ENCODE results near the gene MBP.

The MBP gene

DNA sequence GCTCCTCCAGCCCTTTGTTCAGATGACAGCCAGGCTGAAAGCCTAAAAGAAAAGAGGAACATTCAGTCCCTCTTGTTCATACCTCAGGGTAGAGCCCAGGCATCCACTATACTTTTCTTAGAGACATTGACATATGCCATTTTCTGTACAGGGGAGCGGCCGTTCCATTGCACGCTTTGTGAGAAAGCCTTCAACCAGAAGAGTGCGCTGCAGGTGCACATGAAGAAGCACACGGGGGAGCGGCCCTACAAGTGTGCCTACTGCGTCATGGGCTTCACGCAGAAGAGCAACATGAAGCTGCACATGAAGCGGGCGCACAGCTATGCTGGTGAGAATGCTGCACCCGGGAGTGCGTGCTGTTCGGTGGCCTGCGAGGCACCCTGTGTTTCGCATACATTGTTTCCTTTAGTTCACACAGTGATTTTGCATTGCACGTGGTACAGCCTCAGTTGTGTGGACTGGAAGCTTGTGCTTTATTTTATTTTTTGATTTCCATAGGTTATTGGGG, 172.0 kb downstream of the MBP start:
- POLR2A ChIA-PET, result no interaction called here
- H3K27ac ChIP-seq (ENCODE audit: insufficient read depth in 1 of 2, low read depth in 1 of 2, low read length in 2 of 2, poor library complexity in 1 of 2, severe bottlenecking in 2 of 2), result no peak overlapping the region
- no peak for DNase-seq
- H3K4me1 ChIP-seq (ENCODE audit: control extremely low read depth in 1 of 4, control insufficient read depth in 4 of 4, insufficient read depth in 4 of 4, low read length in 3 of 4), result no peaks in the 10 kb centered on the region
- H3K36me3 ChIP-seq (ENCODE audit: control insufficient read depth in 4 of 4, insufficient read depth in 4 of 4, low read length in 3 of 4), result peaks cover 6 to 54% (median 38%) of the 10 kb centered on the region in 4 experiments
- no peaks in the 10 kb centered on the region for H3K9me3 ChIP-seq (ENCODE audit: control extremely low read depth in 1 of 5, control insufficient read depth in 4 of 5, insufficient read depth in 2 of 5, low read depth in 1 of 5, low read length in 4 of 5)
- no peak overlapping the region for H3K4me3 ChIP-seq (ENCODE audit: control insufficient read depth in 1 of 7, extremely low read depth in 1 of 7, insufficient read depth in 4 of 7, low read depth in 2 of 7, low read length in 6 of 7)
- WGBS (ENCODE audit: insufficient coverage), result 97% methylated on average over 16 of the region's 16 CpGs
- CTCF ChIA-PET, result no interaction called here
- H3K27me3 ChIP-seq (replicated peaks in 2 of 5; ENCODE audit: control insufficient read depth in 4 of 5, insufficient read depth in 5 of 5, low read length in 4 of 5), result no peaks in the 10 kb centered on the region

DNA sequence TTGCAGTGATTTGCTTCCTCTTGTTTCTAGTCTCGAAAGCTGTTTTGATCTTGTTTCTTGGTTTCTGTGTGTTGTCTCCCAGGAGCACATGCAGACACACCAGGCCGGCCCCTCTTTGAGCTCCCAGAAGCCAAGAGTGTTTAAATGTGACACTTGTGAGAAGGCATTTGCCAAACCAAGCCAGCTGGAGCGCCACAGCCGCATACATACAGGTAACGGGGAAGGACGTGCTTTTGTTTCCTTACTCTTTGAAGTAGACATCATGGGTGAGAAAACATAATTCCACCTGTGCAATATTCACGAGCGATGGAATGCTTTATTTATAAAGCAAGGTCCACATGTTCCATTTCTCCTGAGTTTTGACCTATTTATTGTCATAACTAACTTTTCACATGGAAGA, 173.0 kb downstream of the MBP start:
- no peak overlapping the region for H3K27ac ChIP-seq (ENCODE audit: insufficient read depth in 1 of 2, low read depth in 1 of 2, low read length in 2 of 2, poor library complexity in 1 of 2, severe bottlenecking in 2 of 2)
- peaks cover 7 to 56% (median 40%) of the 10 kb centered on the region in 4 experiments for H3K36me3 ChIP-seq (ENCODE audit: control insufficient read depth in 4 of 4, insufficient read depth in 4 of 4, low read length in 3 of 4)
- ChIA-PET POLR2A (no interaction called here), CTCF (interaction anchor here (1.5 to 3.1 kb wide), 2 partner anchors 19 to 24 kb away, joined by 5 to 18 read pairs; no protein-coding TSS in a partner anchor)
- no peak for DNase-seq
- no peaks in the 10 kb centered on the region for H3K9me3 ChIP-seq (ENCODE audit: control extremely low read depth in 1 of 5, control insufficient read depth in 4 of 5, insufficient read depth in 2 of 5, low read depth in 1 of 5, low read length in 4 of 5)
- H3K4me3 ChIP-seq (ENCODE audit: control insufficient read depth in 1 of 7, extremely low read depth in 1 of 7, insufficient read depth in 4 of 7, low read depth in 2 of 7, low read length in 6 of 7), result no peak overlapping the region
- H3K4me1 ChIP-seq (ENCODE audit: control extremely low read depth in 1 of 4, control insufficient read depth in 4 of 4, insufficient read depth in 4 of 4, low read length in 3 of 4), result no peaks in the 10 kb centered on the region
- 95% methylated on average over 8 of the region's 8 CpGs for WGBS (ENCODE audit: insufficient coverage)
- H3K27me3 ChIP-seq (replicated peaks in 2 of 5; ENCODE audit: control insufficient read depth in 4 of 5, insufficient read depth in 5 of 5, low read length in 4 of 5), result no peaks in the 10 kb centered on the region

DNA sequence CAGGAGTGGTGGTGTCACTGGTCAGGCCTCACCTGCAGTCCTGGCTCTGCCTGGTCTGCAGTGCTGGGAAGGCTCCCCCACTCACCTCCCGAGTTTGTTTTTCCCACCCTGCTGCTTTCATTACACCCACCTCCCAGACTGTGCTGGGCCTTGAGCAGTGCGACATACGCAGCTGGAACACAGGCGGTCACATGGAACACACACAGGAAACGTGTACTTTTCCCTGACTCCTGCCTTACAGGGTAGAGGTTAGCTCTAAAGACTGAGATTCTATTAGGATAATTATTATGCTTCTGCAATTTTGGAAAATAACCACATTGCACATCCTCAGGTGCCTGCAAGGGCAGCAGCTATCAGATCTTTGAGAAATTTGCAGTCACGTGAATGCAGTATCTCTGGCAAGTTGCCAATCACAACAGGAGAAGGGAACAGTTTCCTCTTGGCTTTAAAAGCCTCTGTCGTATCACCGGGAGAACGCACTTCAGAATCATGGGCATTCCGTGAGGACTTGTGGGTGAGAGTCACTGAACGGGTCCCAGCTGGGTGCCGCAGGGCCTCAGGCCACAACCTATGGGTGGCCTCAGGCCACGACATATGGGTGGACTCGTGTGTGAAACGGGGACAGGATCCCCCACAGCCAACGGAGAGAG, 173.8 kb downstream of the MBP start:
- ChIA-PET CTCF (interaction anchor here (1.0 to 3.1 kb wide), 3 partner anchors 18 to 37 kb away, joined by 3 to 18 read pairs (median 5); no protein-coding TSS in a partner anchor), POLR2A (no interaction called here)
- Histone ChIP-seq H3K4me1 (ENCODE audit: control extremely low read depth in 1 of 4, control insufficient read depth in 4 of 4, insufficient read depth in 4 of 4, low read length in 3 of 4) (no peaks in the 10 kb centered on the region), H3K9me3 (ENCODE audit: control extremely low read depth in 1 of 5, control insufficient read depth in 4 of 5, insufficient read depth in 2 of 5, low read depth in 1 of 5, low read length in 4 of 5) (no peaks in the 10 kb centered on the region), H3K36me3 (ENCODE audit: control insufficient read depth in 4 of 4, insufficient read depth in 4 of 4, low read length in 3 of 4) (peaks cover 7 to 56% (median 40%) of the 10 kb centered on the region in 4 experiments), H3K4me3 (ENCODE audit: control insufficient read depth in 1 of 7, extremely low read depth in 1 of 7, insufficient read depth in 4 of 7, low read depth in 2 of 7, low read length in 6 of 7) (no peak overlapping the region), H3K27me3 (replicated peaks in 2 of 5; ENCODE audit: control insufficient read depth in 4 of 5, insufficient read depth in 5 of 5, low read length in 4 of 5) (no peaks in the 10 kb centered on the region), H3K27ac (ENCODE audit: insufficient read depth in 1 of 2, low read depth in 1 of 2, low read length in 2 of 2, poor library complexity in 1 of 2, severe bottlenecking in 2 of 2) (no peak overlapping the region)
- no peak for DNase-seq
- WGBS (ENCODE audit: insufficient coverage), result 85% methylated on average over 13 of the region's 16 CpGs

DNA sequence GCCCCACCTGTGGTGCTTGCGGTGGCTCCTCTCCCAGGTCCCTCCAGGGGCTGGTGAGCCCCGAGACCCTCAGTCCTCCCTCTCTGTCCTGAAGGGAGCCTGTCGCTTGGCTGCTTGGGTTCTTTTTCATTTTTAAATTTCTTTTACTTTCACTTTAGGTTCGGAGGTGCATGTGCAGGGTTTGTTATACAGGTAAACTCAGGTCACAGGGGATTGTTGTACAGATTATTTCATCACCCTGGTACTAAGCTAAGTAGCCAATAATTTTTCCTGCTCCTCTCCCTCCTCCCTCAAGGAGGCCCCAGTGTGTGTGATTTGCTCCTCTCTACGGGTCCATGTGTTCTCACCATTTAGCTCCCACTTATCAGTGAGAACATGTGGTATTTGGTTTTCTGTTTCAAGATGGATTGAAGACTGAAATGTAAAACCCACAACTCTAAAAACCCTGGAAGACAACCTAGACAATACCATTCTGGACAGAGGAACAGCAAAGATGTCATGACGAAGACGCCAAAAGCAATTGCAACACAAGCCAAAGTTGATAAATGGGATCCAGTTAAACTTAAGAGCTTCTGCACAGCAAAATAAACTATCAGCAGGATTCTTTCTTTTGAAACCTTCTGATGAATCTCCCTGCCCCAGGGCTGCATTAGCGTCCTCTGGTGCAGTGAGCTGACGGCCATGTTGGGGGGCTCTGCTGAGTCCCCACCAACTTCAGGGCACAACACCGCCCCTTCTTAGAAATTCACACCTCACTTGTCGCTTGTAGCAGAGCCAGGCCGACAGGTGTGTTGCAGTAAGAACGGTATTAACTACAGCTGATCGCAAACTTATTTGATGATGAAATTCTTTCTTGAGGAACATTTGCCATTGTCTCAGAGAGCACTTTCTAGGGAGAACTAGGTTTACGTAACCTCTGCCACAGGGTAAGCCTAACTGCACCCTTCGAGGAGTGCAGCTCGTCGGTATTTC, 174.9 kb downstream of the MBP start:
- no peaks in the 10 kb centered on the region for H3K4me1 ChIP-seq (ENCODE audit: control extremely low read depth in 1 of 4, control insufficient read depth in 4 of 4, insufficient read depth in 4 of 4, low read length in 3 of 4)
- no peak overlapping the region for H3K27ac ChIP-seq (ENCODE audit: insufficient read depth in 1 of 2, low read depth in 1 of 2, low read length in 2 of 2, poor library complexity in 1 of 2, severe bottlenecking in 2 of 2)
- H3K36me3 ChIP-seq (ENCODE audit: control insufficient read depth in 4 of 4, insufficient read depth in 4 of 4, low read length in 3 of 4), result peaks cover 9 to 67% (median 47%) of the 10 kb centered on the region in 4 experiments
- no peak overlapping the region for H3K4me3 ChIP-seq (ENCODE audit: control insufficient read depth in 1 of 7, extremely low read depth in 1 of 7, insufficient read depth in 4 of 7, low read depth in 2 of 7, low read length in 6 of 7)
- WGBS (ENCODE audit: insufficient coverage), result 97% methylated on average over 12 of the region's 18 CpGs
- no peaks in the 10 kb centered on the region for H3K9me3 ChIP-seq (ENCODE audit: control extremely low read depth in 1 of 5, control insufficient read depth in 4 of 5, insufficient read depth in 2 of 5, low read depth in 1 of 5, low read length in 4 of 5)
- POLR2A ChIA-PET, result no interaction called here
- no peak for DNase-seq
- CTCF ChIA-PET, result interaction anchor here (0.5 to 3.1 kb wide), 3 partner anchors 15 to 35 kb away, joined by 3 to 18 read pairs (median 4); no protein-coding TSS in a partner anchor
- H3K27me3 ChIP-seq (replicated peaks in 2 of 5; ENCODE audit: control insufficient read depth in 4 of 5, insufficient read depth in 5 of 5, low read length in 4 of 5), result no peaks in the 10 kb centered on the region

DNA sequence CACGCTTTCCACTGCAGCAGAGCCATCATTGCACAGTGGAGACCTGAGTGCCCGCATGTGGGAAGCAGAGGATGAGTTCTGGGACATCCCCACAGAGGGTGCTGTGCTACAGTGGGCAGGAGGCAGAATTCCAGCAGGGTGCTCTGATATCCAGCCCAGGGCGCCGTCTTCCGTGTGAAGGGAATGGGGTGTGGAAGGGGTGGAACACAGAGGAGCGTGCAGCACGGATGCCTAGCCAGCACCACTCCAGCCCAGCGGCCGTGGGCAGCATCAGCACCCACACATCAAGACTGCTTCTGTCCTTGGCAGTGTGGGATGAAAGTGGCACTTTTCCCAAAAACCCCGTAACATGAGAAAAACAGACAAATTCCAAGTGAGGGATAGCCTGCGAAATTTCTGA, 175.9 kb downstream of the MBP start:
- ChIA-PET CTCF (no interaction called here), POLR2A (no interaction called here)
- H3K27ac ChIP-seq (ENCODE audit: insufficient read depth in 1 of 2, low read depth in 1 of 2, low read length in 2 of 2, poor library complexity in 1 of 2, severe bottlenecking in 2 of 2), result no peak overlapping the region
- no peaks in the 10 kb centered on the region for H3K9me3 ChIP-seq (ENCODE audit: control extremely low read depth in 1 of 5, control insufficient read depth in 4 of 5, insufficient read depth in 2 of 5, low read depth in 1 of 5, low read length in 4 of 5)
- no peaks in the 10 kb centered on the region for H3K4me1 ChIP-seq (ENCODE audit: control extremely low read depth in 1 of 4, control insufficient read depth in 4 of 4, insufficient read depth in 4 of 4, low read length in 3 of 4)
- 99% methylated on average over 6 of the region's 11 CpGs for WGBS (ENCODE audit: insufficient coverage)
- no peak for DNase-seq
- H3K4me3 ChIP-seq (ENCODE audit: control insufficient read depth in 1 of 7, extremely low read depth in 1 of 7, insufficient read depth in 4 of 7, low read depth in 2 of 7, low read length in 6 of 7), result no peak overlapping the region
- no peaks in the 10 kb centered on the region for H3K27me3 ChIP-seq (replicated peaks in 2 of 5; ENCODE audit: control insufficient read depth in 4 of 5, insufficient read depth in 5 of 5, low read length in 4 of 5)
- peaks cover 9 to 73% (median 52%) of the 10 kb centered on the region in 4 experiments for H3K36me3 ChIP-seq (ENCODE audit: control insufficient read depth in 4 of 4, insufficient read depth in 4 of 4, low read length in 3 of 4)

DNA sequence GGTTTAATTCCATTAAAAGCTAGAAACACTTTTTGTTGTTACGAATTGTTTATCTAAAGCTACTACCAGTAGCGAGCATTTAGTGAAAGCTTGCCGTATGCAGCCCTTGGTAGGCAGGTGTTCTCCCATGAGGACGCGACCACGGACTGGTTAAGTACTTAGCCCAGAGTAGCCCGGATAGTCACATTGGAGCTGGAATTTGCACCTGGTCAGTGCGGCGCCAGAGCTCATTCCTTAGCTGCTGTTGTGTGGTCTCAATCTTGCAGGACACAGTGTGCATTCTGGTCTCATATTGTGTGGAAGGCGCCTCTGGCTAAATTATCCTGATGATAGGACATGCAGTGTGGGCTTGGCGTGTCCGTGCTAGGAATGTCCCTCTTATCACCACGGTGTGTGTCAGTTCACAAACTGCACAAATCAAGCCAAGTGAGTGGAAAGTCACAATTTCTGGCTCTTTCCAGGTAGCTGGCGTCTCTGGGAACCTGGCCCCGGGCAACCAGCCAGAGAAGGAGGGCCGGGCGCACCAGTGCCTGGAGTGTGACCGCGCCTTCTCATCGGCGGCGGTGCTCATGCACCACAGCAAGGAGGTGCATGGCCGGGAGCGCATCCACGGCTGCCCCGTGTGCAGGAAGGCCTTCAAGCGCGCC, 176.9 kb downstream of the MBP start:
- Histone ChIP-seq H3K27ac (ENCODE audit: insufficient read depth in 1 of 2, low read depth in 1 of 2, low read length in 2 of 2, poor library complexity in 1 of 2, severe bottlenecking in 2 of 2) (no peak overlapping the region), H3K9me3 (ENCODE audit: control extremely low read depth in 1 of 5, control insufficient read depth in 4 of 5, insufficient read depth in 2 of 5, low read depth in 1 of 5, low read length in 4 of 5) (no peaks in the 10 kb centered on the region), H3K36me3 (ENCODE audit: control insufficient read depth in 4 of 4, insufficient read depth in 4 of 4, low read length in 3 of 4) (peaks cover 9 to 73% (median 51%) of the 10 kb centered on the region in 4 experiments), H3K4me1 (ENCODE audit: control extremely low read depth in 1 of 4, control insufficient read depth in 4 of 4, insufficient read depth in 4 of 4, low read length in 3 of 4) (no peaks in the 10 kb centered on the region), H3K4me3 (ENCODE audit: control insufficient read depth in 1 of 7, extremely low read depth in 1 of 7, insufficient read depth in 4 of 7, low read depth in 2 of 7, low read length in 6 of 7) (no peak overlapping the region), H3K27me3 (replicated peaks in 2 of 5; ENCODE audit: control insufficient read depth in 4 of 5, insufficient read depth in 5 of 5, low read length in 4 of 5) (no peaks in the 10 kb centered on the region)
- WGBS (ENCODE audit: insufficient coverage), result 97% methylated on average over 27 of the region's 28 CpGs
- ChIA-PET POLR2A (no interaction called here), CTCF (interaction anchor here (1.0 to 1.3 kb wide), 2 partner anchors 21 to 45 kb away, joined by 3 read pairs; no protein-coding TSS in a partner anchor)
- no peak for DNase-seq
